ENCODE measurements around the gene SH3PXD2B.

SH3PXD2B gene

DNA sequence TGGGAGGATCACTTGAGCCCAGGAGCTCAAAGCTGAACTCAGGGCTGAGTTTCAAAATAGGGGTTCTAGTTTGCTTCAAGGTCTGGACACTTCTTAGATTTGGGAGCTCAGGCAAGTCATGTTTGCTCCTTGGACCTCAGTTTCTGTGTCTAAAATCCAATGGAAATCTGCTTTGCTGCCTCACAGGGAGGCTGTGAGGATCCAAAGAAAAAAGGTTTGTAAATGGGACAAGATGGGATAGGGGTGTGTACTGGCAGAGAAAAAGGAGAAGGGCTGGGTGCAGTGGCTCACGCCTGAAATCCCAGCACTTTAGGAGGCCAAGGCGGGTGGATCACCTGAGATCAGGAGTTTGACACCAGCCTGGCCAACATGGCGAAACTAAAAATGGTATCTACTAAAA is 39.6 kb upstream of the SH3PXD2B start:
- Histone ChIP-seq H3K9me2 (replicated peaks; ENCODE audit: control insufficient read depth, low read length) (no peaks in the 10 kb centered on the region), H3K27ac (ENCODE audit: low read depth, low read length) (no peak overlapping the region), H3K36me3 (ENCODE audit: control insufficient read depth, low read length) (no peaks in the 10 kb centered on the region), H3K4me2 (ENCODE audit: low read length) (no peak overlapping the region), H3K27me3 (ENCODE audit: control insufficient read depth, low read length) (peaks cover 22% of the 10 kb centered on the region), H3K4me1 (ENCODE audit: control insufficient read depth, low read length) (peaks cover 41% of the 10 kb centered on the region), H3F3A (ENCODE audit: control insufficient read depth, insufficient read depth) (no peaks in the 10 kb centered on the region), H3K9me3 (ENCODE audit: control insufficient read depth, insufficient read depth, low read length) (0 out of 2 replicates have a peak, but pooled peaks cover 5% of the 10 kb centered on the region), H4K20me1 (ENCODE audit: control insufficient read depth, insufficient read depth, low read depth, low read length) (no peaks in the 10 kb centered on the region; the same call in 1 of the 2 replicates), H3K79me2 (ENCODE audit: control insufficient read depth, low read length) (no peaks in the 10 kb centered on the region), H3K4me3 (ENCODE audit: low read length) (no peak overlapping the region)
- TF ChIP-seq EZH2phosphoT487 (IDR thresholded peaks at IDR 0.05; ENCODE audit: borderline replicate concordance, low read length): no peak
- TF ChIP-seq, protein P1, sequence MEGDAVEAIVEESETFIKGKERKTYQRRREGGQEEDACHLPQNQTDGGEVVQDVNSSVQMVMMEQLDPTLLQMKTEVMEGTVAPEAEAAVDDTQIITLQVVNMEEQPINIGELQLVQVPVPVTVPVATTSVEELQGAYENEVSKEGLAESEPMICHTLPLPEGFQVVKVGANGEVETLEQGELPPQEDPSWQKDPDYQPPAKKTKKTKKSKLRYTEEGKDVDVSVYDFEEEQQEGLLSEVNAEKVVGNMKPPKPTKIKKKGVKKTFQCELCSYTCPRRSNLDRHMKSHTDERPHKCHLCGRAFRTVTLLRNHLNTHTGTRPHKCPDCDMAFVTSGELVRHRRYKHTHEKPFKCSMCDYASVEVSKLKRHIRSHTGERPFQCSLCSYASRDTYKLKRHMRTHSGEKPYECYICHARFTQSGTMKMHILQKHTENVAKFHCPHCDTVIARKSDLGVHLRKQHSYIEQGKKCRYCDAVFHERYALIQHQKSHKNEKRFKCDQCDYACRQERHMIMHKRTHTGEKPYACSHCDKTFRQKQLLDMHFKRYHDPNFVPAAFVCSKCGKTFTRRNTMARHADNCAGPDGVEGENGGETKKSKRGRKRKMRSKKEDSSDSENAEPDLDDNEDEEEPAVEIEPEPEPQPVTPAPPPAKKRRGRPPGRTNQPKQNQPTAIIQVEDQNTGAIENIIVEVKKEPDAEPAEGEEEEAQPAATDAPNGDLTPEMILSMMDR (IDR thresholded peaks at IDR 0.05; ENCODE audit: low read depth, low read length, poor library complexity, severe bottlenecking): no peak

DNA sequence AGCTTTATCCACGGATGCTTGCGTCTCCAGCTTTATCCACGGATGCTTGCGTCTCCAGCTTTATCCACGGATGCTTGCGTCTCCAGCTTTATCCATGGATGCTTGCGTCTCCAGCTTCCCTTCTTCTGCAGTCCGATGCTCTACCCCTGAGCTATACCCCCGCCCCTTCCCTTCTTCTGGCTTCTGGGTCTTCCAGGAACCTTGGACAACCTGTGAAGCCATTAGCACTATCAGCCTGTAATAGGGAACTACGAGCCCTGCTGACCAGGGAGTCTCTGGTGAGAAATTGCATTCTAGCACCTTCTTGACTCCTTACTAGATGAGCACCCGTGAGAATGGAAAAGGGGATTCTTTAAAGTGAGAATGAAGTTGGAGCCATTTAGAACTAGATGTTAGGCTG is 39.1 kb upstream of the SH3PXD2B start:
- Histone ChIP-seq H4K20me1 (ENCODE audit: control insufficient read depth, insufficient read depth, low read depth, low read length) (no peaks in the 10 kb centered on the region; the same call in 1 of the 2 replicates), H3K4me2 (ENCODE audit: low read length) (no peak overlapping the region), H3K9me2 (replicated peaks; ENCODE audit: control insufficient read depth, low read length) (no peaks in the 10 kb centered on the region), H3K9me3 (ENCODE audit: control insufficient read depth, insufficient read depth, low read length) (0 out of 2 replicates have a peak, but pooled peaks cover 5% of the 10 kb centered on the region), H3K79me2 (ENCODE audit: control insufficient read depth, low read length) (no peaks in the 10 kb centered on the region), H3K27me3 (ENCODE audit: control insufficient read depth, low read length) (peaks cover 22% of the 10 kb centered on the region), H3F3A (ENCODE audit: control insufficient read depth, insufficient read depth) (no peaks in the 10 kb centered on the region), H3K36me3 (ENCODE audit: control insufficient read depth, low read length) (no peaks in the 10 kb centered on the region), H3K4me1 (ENCODE audit: control insufficient read depth, low read length) (peaks cover 41% of the 10 kb centered on the region), H3K4me3 (ENCODE audit: low read length) (no peak overlapping the region), H3K27ac (ENCODE audit: low read depth, low read length) (no peak overlapping the region)
- TF ChIP-seq, protein P1 (IDR thresholded peaks at IDR 0.05; ENCODE audit: low read depth, low read length, poor library complexity, severe bottlenecking): no peak
- TF ChIP-seq EZH2phosphoT487 (IDR thresholded peaks at IDR 0.05; ENCODE audit: borderline replicate concordance, low read length): no peak

DNA sequence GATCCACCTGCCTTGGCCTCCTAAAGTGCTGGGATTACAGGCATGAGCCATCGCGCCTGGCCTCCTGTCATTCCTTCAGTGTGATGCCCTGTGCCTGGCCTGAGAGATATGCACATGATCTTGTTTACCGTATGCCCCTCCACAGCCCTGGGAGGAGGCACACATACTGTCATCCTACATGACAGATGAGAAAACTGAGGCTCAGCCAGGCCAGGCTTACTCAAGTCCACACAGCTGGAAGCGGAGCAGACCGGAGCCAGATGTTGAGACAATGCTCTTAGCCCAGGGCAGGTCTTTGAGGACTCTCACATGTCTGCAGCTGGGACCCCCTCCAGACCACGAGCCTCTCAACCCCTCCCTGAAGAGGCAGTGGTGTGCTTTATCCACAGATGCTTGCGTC is 38.7 kb upstream of the SH3PXD2B start:
- Histone ChIP-seq H3K4me2 (ENCODE audit: low read length) (no peak overlapping the region), H3K4me3 (ENCODE audit: low read length) (no peak overlapping the region), H3K9me3 (ENCODE audit: control insufficient read depth, insufficient read depth, low read length) (0 out of 2 replicates have a peak, but pooled peaks cover 5% of the 10 kb centered on the region), H3K27me3 (ENCODE audit: control insufficient read depth, low read length) (peaks cover 22% of the 10 kb centered on the region), H3K4me1 (ENCODE audit: control insufficient read depth, low read length) (peaks cover 41% of the 10 kb centered on the region), H3K9me2 (replicated peaks; ENCODE audit: control insufficient read depth, low read length) (no peaks in the 10 kb centered on the region), H4K20me1 (ENCODE audit: control insufficient read depth, insufficient read depth, low read depth, low read length) (no peaks in the 10 kb centered on the region; the same call in 1 of the 2 replicates), H3F3A (ENCODE audit: control insufficient read depth, insufficient read depth) (no peaks in the 10 kb centered on the region), H3K36me3 (ENCODE audit: control insufficient read depth, low read length) (no peaks in the 10 kb centered on the region), H3K79me2 (ENCODE audit: control insufficient read depth, low read length) (no peaks in the 10 kb centered on the region), H3K27ac (ENCODE audit: low read depth, low read length) (no peak overlapping the region)
- TF ChIP-seq, protein P1 (IDR thresholded peaks at IDR 0.05; ENCODE audit: low read depth, low read length, poor library complexity, severe bottlenecking): no peak
- no peak for TF ChIP-seq EZH2phosphoT487 (IDR thresholded peaks at IDR 0.05; ENCODE audit: borderline replicate concordance, low read length)
